Endothelial cell of umbilical vein (primary cell): ENCODE measurements around the gene SPDYE4. TPM values are rescaled to one million over a fixed set of nuclear protein-coding genes. Genes with fewer than 3 reads are reported as not detected.

Source experiments
- BruUV-seq: library from RNA; stranded (reverse); fragments of 400-500 nt; replicated peaks from 2 replicates; lab custom pipeline; 2021; lab: Mats Ljungman, UMichigan
- CTCF ChIA-PET: fragments of 300-600, 350-600 bp; sonication (Branson Sonifier 250); formaldehyde crosslinking; loops from one replicate; lab custom pipeline; 2021; ENCODE audit warnings: antibody characterized with exemption, inconsistent platforms; lab: Charles Lee
- POLR2A ChIA-PET: fragments of 300-600, 350-600 bp; sonication (Branson Sonifier 250); formaldehyde crosslinking; loops from one replicate; lab custom pipeline; 2021; ENCODE audit warnings: antibody characterized with exemption, inconsistent platforms; lab: Charles Lee
- DNase-seq: peaks from one replicate; pipeline ENCODE4 v3.0.0-alpha.2; 2011; ENCODE audit warnings: low read depth, low spot score
- FAIRE-seq: peaks from 2 replicates; lab custom pipeline; 2011; peaks lifted over from hg19 to GRCh38; lab: Jason Lieb, UNC
- H2AFZ ChIP-seq: 2 replicates; pipeline ENCODE4 v1.6.0; 2012; ENCODE audit warnings: low read depth, low read length, control low read depth, inconsistent platforms
- H3K27ac ChIP-seq: 2 replicates; pipeline ENCODE4 v1.5.1; 2011; ENCODE audit warnings: low read depth, mild to moderate bottlenecking, control low read depth, low read length, moderate library complexity; ENCODE audit not compliant: insufficient read depth
- H3K27me3 ChIP-seq, 2 experiments: 2 replicates each; pipeline versions ENCODE4 v1.6.0 to v1.6.1; 2011; ENCODE audit warnings: low read length in 2 of 2, mixed read lengths in 1 of 2; ENCODE audit not compliant: control insufficient read depth in 2 of 2, insufficient read depth in 2 of 2
- H3K36me3 ChIP-seq, 2 experiments: 2 replicates in 1 of 2; 3 replicates in 1 of 2; pipeline ENCODE4 v1.5.1; 2011; ENCODE audit warnings: low read length in 2 of 2, mild to moderate bottlenecking in 1 of 2, moderate library complexity in 1 of 2; ENCODE audit not compliant: control insufficient read depth in 2 of 2, insufficient read depth in 2 of 2; ENCODE audit errors: extremely low read depth in 1 of 2
- H3K4me1 ChIP-seq: 3 replicates; pipeline ENCODE4 v1.5.1; 2011; ENCODE audit warnings: mild to moderate bottlenecking, low read length; ENCODE audit not compliant: control insufficient read depth, insufficient read depth; ENCODE audit errors: extremely low read depth
- H3K4me2 ChIP-seq: 2 replicates; pipeline ENCODE4 v1.6.1; 2011; ENCODE audit warnings: low read length, control low read depth, mixed read lengths; ENCODE audit not compliant: insufficient read depth
- H3K4me3 ChIP-seq, 3 experiments: fragments of 200-600 bp in 1 of 3; sonication (generic), shearing (Covaris generic) in 1 of 3; replicated peaks in 1 of 3; 2 replicates each; pipeline ENCODE4 v1.5.1; 2011 to 2016; ENCODE audit warnings: control low read depth in 3 of 3, low read length in 3 of 3, mild to moderate bottlenecking in 2 of 3, inconsistent platforms in 1 of 3, low read depth in 1 of 3, moderate library complexity in 1 of 3; ENCODE audit not compliant: insufficient read depth in 1 of 3
- H3K79me2 ChIP-seq: 2 replicates; pipeline ENCODE4 v1.6.0; 2012; ENCODE audit warnings: low read length, inconsistent platforms; ENCODE audit not compliant: control insufficient read depth, insufficient read depth
- H3K9ac ChIP-seq: replicated peaks from 2 replicates; pipeline ENCODE3; 2011; ENCODE audit warnings: low read length, control low read depth; ENCODE audit not compliant: insufficient read depth; ENCODE audit errors: extremely low read depth
- H3K9me1 ChIP-seq: replicated peaks from 3 replicates; pipeline ENCODE4 v1.6.0; 2011; ENCODE audit warnings: mild to moderate bottlenecking, low read length; ENCODE audit not compliant: control insufficient read depth, insufficient read depth; ENCODE audit errors: extremely low read depth
- H3K9me3 ChIP-seq: replicated peaks from 2 replicates; pipeline ENCODE4 v1.5.1; 2012; ENCODE audit warnings: low read length, inconsistent platforms; ENCODE audit not compliant: control insufficient read depth, insufficient read depth
- H4K20me1 ChIP-seq: replicated peaks from 2 replicates; pipeline ENCODE3; 2011; ENCODE audit warnings: mild to moderate bottlenecking, low read length; ENCODE audit not compliant: control insufficient read depth, insufficient read depth; ENCODE audit errors: extremely low read depth
- CTCF ChIP-seq, 2 donors: IDR thresholded peaks; 1 replicate in 1 of 2; 2 replicates in 1 of 2; pipeline ENCODE4 v1.5.1; 2011; ENCODE audit warnings: low read length in 2 of 2, mild to moderate bottlenecking in 2 of 2, moderate library complexity in 2 of 2, control low read depth in 1 of 2, inconsistent platforms in 1 of 2, low read depth in 1 of 2; ENCODE audit not compliant: insufficient read depth in 1 of 2; ENCODE audit errors: extremely low read depth in 1 of 2
- EZH2 ChIP-seq: IDR thresholded peaks from 2 replicates; pipeline ENCODE4 v1.6.1; 2012; ENCODE audit warnings: borderline replicate concordance, low read depth, mild to moderate bottlenecking, moderate library complexity, low read length, inconsistent platforms; ENCODE audit not compliant: severe bottlenecking
- FOS ChIP-seq: IDR thresholded peaks from 2 replicates; pipeline ENCODE4 v1.6.1; 2011; ENCODE audit warnings: mild to moderate bottlenecking, low read length, moderate library complexity, borderline replicate concordance; ENCODE audit not compliant: insufficient read depth
- GATA2 ChIP-seq: IDR thresholded peaks from 2 replicates; pipeline ENCODE4 v1.7.0; 2011; ENCODE audit warnings: low read depth, mild to moderate bottlenecking, moderate library complexity, mixed read lengths, low read length; ENCODE audit not compliant: insufficient read length, insufficient read depth
- JUN ChIP-seq: IDR thresholded peaks from 2 replicates; pipeline ENCODE4 v1.6.1; 2011; ENCODE audit warnings: borderline replicate concordance, low read depth; ENCODE audit not compliant: insufficient read length, insufficient read depth
- MAX ChIP-seq: IDR thresholded peaks from 2 replicates; pipeline ENCODE4 v1.6.1; 2011; ENCODE audit not compliant: insufficient read depth, insufficient read length
- MYC ChIP-seq: IDR thresholded peaks from one replicate; pipeline ENCODE4 v1.6.1; 2011; ENCODE audit warnings: mild to moderate bottlenecking, low read depth, low read length
- POLR2A ChIP-seq: IDR thresholded peaks from 2 replicates; pipeline ENCODE4 v1.6.1; 2012; ENCODE audit warnings: low read depth, mild to moderate bottlenecking, control low read depth, low read length
- POLR2AphosphoS5 ChIP-seq: IDR thresholded peaks from 2 replicates; pipeline ENCODE4 v1.6.1; 2012; ENCODE audit warnings: low read depth, mild to moderate bottlenecking, control low read depth, low read length, moderate library complexity; ENCODE audit not compliant: insufficient read depth
- dilution Hi-C: fragments of 300-500 bp; cut with MboI; formaldehyde crosslinking; loops from one replicate; pipeline ENCODE4 v1.15.0; 2019; ENCODE audit warnings: low sequenced_read_pairs; ENCODE audit not compliant: extremely low pct_ligation_motif_present
- intact Hi-C: fragments of 100-400 bp; cut with micrococcal nuclease; formaldehyde crosslinking; loops from one replicate; pipeline ENCODE4 v1.10.0; 2022
- polyA plus RNA-seq, 4 experiments: library from polyadenylated mRNA; depleted of rRNA in 3 of 4; stranded (reverse) in 3 of 4; unstranded in 1 of 4; fragments of >200 nt; gene quantifications; 2 replicates each; pipeline versions ENCODE4 v1.2.1 to v1.2.3, GENCODE V29; 2011 to 2012; ENCODE audit warnings: missing spikeins in 1 of 4
- total RNA-seq: library from RNA; stranded (reverse); gene quantifications from 2 replicates; pipeline ENCODE4 v1.2.3, GENCODE V29; 2021

The SPDYE4 gene
- total and polyA plus RNA-seq, 2 donors (not counting 3 experiments of a cell fraction or from before 2014, with no cell fraction given), result not detected

- TF ChIP-seq MAX, result no peak
- no peak for TF ChIP-seq JUN
- no peak for TF ChIP-seq FOS
- TF ChIP-seq GATA2, result no peak
- TF ChIP-seq EZH2, result no peak
- TF ChIP-seq POLR2A, result no peak
- TF ChIP-seq CTCF (IDR thresholded peaks at IDR 0.05; ENCODE audit: extremely low read depth in 1 of 2, insufficient read depth in 1 of 2, low read depth in 1 of 2, low read length in 2 of 2), result no peak
- no peak for TF ChIP-seq POLR2AphosphoS5
- TF ChIP-seq MYC, result no peak
- intact Hi-C loops (no loop called here), dilution Hi-C loops (no loop called here)
- Histone ChIP-seq H3K9me1 (no peaks in the 10 kb centered on the region), H3K79me2 (no peaks in the 10 kb centered on the region), H4K20me1 (no peaks in the 10 kb centered on the region), H3K27ac (no peak overlapping the region), H3K4me3 (no peak overlapping the region), H3K36me3 (no peaks in the 10 kb centered on the region), H3K9ac (no peak overlapping the region), H2AFZ (no peak overlapping the region), H3K9me3 (no peaks in the 10 kb centered on the region), H3K4me1 (no peaks in the 10 kb centered on the region), H3K4me2 (no peak overlapping the region), H3K27me3 (no peaks in the 10 kb centered on the region)
- CTCF ChIA-PET, result interaction anchor here (0.8 to 1.4 kb wide), 2 partner anchors 14 to 21 kb away, joined by 3 read pairs; no protein-coding TSS in a partner anchor
- POLR2A ChIA-PET, result no interaction called here
- DNase-seq, result no peak
- FAIRE-seq, result no peak
- BruUV-seq, result no TSS peak
Measured at GRCh38 chr17:8806926-8807550, 48.7 kb upstream of the SPDYE4 start.
